D721Med (cell line): ENCODE measurements around the gene HBS1L.

Experiments
- DNase-seq: peaks from one replicate; pipeline ENCODE4 v3.0.0; 2011; ENCODE audit warnings: low spot score; ENCODE audit not compliant: insufficient read length
- FAIRE-seq: peaks from 2 replicates; lab custom pipeline; 2011; peaks lifted over from hg19 to GRCh38; lab: Jason Lieb, UNC
- TF ChIP-seq, protein P1 (sequence below): IDR thresholded peaks from 2 replicates; pipeline ENCODE4 v1.5.1; 2012; ENCODE audit warnings: mild to moderate bottlenecking, control low read depth; ENCODE audit not compliant: insufficient read depth; ENCODE audit errors: missing control alignments

The HBS1L gene

DNA sequence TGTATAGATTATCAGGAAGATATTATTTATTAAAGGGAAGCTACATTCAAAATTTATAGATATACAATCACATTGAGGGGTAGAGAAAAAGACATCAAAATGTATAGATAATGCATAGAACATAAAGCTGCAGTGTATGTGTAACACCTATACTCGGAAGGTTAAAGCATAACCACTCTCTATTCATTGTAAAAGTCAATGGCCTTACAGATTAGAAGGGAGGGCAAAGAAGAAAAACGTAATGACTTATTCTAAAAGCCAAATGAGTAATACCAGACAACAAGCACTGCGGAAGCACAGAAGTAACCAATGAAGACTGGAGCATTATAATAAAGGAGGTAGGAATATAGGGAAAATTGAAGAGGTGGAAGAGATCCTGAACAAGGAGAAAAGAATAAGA is 11.3 kb downstream of the HBS1L start:
- no peak for FAIRE-seq
- no peak for DNase-seq
- TF ChIP-seq, protein P1, sequence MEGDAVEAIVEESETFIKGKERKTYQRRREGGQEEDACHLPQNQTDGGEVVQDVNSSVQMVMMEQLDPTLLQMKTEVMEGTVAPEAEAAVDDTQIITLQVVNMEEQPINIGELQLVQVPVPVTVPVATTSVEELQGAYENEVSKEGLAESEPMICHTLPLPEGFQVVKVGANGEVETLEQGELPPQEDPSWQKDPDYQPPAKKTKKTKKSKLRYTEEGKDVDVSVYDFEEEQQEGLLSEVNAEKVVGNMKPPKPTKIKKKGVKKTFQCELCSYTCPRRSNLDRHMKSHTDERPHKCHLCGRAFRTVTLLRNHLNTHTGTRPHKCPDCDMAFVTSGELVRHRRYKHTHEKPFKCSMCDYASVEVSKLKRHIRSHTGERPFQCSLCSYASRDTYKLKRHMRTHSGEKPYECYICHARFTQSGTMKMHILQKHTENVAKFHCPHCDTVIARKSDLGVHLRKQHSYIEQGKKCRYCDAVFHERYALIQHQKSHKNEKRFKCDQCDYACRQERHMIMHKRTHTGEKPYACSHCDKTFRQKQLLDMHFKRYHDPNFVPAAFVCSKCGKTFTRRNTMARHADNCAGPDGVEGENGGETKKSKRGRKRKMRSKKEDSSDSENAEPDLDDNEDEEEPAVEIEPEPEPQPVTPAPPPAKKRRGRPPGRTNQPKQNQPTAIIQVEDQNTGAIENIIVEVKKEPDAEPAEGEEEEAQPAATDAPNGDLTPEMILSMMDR: no peak

DNA sequence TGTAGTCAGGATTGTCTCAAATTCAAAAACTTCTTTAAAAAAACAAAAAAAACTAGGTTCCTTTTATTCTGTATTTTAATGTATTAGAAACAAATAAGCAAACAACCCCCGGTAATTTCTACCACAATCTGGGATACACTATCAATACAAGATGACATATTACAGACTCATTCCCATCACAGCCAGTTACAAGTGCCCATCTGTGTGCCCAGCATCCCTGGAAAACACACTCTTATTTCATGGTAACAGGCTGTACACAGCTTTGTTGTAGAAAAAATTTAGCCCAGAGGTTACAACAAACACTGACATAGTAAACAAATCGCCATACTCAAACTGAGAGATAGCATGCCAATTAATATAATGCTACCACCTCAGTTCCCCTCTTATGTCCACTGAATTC is 16.3 kb downstream of the HBS1L start:
- TF ChIP-seq, protein P1: no peak
- no peak for DNase-seq
- no peak for FAIRE-seq

DNA sequence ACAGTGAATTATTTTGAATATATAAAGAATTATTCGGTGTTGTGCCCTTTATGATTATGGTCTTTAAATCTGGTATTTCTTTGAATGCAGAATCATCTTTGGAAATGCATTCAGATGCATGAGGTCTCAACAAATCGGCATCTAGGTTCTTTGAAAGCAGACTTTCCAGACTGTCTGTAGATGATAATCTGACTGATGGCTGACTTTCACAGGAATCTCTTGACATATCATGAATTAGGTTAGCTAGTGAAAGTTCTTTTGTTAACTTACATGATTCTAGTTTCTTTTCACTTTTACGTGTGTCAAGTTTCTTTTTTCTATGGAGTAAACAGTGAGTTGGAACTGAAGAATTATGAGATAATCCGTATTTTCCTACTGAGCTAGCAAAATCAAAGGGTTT is 17.1 kb downstream of the HBS1L start:
- FAIRE-seq (no peak), DNase-seq (no peak)
- TF ChIP-seq, protein P1: no peak

DNA sequence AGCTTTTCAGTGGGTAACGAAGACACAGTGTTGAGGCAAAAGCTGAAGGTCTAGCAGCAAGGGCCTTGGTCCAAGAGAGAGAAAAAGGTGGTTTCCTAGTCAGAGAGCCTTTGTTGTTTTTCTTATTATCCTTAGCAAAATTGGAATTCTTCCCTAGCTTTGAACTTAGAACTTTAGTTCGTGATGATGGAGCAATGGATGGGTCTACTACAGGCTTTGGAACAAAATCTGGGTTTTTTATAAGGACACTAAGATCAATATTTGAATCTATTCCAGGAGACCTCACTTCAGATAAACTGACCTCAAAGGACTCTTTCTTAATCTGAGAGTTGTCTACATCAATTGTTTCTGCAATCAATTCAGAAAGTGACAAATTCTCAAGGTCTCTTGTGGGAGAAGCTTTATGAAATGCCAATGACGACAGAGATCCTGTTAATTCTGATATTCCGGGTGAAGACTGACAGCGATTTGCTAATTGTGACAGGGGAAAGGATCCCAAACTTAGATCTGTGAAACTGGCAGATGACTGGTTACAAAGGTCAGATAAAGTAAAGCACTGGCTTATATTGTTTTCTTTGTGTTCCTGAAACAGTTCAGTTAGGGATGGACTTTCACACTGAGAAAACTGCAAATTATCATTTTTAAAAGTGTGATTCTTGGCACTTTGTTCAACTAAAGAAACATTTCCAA is 17.7 kb downstream of the HBS1L start:
- DNase-seq (no peak), FAIRE-seq (peak; percentile 53)
- TF ChIP-seq, protein P1: no peak

DNA sequence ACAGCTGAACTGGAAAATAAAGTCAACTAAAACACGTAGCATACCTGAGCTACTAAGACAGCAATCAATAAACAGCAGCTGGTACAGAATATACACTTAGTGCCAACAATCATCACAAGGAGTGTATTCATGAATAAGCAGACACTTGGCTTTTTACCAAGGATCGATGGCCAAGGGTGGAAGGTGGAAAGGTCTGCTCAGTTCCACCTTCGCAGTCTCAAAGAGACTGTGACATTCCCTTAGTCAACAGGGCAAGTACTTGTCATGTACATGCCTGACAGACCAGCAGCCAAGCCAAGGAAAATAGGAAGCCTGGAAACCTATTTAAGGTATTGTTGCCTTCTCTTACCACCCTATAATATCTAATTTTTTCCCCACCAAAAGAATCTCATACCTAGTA is 21.4 kb downstream of the HBS1L start:
- DNase-seq (no peak), FAIRE-seq (no peak)
- TF ChIP-seq, protein P1: no peak

DNA sequence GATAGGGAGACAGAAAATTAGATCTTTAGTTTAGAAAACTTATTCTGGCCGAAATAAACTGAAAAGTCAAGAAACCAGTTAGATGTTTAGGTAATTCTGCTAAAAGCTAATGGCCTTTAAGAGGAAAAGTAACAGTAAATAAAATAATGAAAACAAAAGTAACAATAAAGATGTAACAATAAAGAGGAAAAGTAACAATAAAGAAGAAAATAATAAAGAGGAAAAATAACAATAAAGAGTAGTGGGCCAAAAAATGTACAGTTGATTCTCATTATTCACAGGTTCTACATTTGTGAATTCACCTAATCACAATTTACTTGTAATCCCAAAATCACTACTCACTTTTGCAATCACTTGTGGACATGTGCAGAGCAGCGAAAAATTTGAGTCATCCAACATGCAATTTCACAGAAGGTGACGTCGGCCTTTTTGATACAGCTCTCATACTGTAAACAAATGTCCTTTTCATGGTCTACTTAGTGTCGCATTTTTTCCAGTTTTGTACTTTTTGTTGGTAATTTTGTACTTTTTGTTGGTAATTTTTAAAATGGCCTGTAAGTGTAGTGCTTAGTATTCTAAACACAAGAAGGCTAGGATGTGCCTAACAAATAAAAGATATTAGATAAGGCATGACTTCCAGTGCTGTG is 24.0 kb downstream of the HBS1L start:
- TF ChIP-seq, protein P1: no peak
- no peak for DNase-seq
- no peak for FAIRE-seq

DNA sequence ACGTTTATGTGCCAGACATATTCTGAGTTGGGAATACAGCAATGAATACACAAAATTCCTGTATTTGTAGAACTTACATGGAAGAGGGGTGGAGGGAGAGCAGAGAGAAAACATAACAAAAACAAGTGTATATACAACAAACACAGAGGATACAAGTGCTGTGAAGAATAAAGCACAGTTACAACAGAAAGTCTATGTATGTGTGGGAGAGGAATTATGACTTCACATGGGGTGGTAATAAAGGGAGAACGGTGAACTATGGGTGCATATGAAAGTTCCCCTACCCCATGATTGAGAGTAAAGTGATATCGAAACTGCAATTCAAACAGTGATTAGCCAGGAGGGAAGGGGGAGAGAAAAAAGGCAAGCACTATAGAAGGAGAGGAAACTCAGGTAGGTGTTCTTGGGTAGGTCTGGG is 24.6 kb downstream of the HBS1L start:
- FAIRE-seq (no peak), DNase-seq (no peak)
- TF ChIP-seq, protein P1: no peak
